Daoy (cell line): Measurements from ENCODE around the gene PLBD2. TPM values are rescaled to one million over a fixed set of nuclear protein-coding genes. Genes with fewer than 3 reads are reported as not detected.

Source experiments
- DNase-seq: peaks from one replicate; pipeline ENCODE4 v3.0.0-alpha.2; 2015; ENCODE audit warnings: low read depth
- total RNA-seq: library from RNA; depleted of rRNA; stranded (reverse); fragments of >200 nt; shearing (Covaris generic); gene quantifications from 2 replicates; pipeline ENCODE4 v1.2.3, GENCODE V29; 2014; rRNA removed

PLBD2 gene, protein sequence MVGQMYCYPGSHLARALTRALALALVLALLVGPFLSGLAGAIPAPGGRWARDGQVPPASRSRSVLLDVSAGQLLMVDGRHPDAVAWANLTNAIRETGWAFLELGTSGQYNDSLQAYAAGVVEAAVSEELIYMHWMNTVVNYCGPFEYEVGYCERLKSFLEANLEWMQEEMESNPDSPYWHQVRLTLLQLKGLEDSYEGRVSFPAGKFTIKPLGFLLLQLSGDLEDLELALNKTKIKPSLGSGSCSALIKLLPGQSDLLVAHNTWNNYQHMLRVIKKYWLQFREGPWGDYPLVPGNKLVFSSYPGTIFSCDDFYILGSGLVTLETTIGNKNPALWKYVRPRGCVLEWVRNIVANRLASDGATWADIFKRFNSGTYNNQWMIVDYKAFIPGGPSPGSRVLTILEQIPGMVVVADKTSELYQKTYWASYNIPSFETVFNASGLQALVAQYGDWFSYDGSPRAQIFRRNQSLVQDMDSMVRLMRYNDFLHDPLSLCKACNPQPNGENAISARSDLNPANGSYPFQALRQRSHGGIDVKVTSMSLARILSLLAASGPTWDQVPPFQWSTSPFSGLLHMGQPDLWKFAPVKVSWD
- 6.1 and 22.2 TPM in 2 replicates for total RNA-seq

DNA sequence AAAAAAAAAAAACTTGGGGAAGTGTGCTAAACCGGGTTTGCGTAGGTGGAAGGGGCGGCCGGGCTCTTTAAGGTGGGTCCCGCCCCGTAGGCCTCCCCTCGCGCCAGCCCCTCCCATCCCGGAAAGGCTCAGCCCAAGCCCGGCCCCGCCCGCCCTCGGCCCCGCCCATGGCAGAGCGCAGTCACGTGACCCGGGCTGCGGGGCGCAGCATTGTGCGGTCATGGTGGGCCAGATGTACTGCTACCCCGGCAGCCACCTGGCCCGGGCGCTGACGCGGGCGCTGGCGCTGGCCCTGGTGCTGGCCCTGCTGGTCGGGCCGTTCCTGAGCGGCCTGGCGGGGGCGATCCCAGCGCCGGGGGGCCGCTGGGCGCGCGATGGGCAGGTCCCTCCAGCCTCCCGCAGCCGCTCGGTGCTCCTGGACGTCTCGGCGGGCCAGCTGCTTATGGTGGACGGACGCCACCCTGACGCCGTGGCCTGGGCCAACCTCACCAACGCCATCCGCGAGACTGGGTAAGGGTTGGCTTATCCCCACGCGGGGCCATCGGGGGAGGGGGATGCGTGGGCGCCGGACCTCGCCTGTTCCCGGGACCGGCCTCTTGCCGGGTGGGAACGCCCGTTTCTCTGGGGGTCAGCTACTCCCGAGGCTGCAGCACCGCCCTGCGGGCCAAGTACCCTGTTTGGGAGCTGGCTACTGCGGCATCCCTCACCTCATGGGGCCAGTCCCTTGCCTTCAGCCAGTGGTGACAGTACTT lies at the start of gene PLBD2:
TSS of gene PLBD2 (plus strand) at position 207 of the 752 bp plus-strand sequence. CDS start at position 221, 14 bp downstream.
- DNase-seq: peak; percentile 97

DNA sequence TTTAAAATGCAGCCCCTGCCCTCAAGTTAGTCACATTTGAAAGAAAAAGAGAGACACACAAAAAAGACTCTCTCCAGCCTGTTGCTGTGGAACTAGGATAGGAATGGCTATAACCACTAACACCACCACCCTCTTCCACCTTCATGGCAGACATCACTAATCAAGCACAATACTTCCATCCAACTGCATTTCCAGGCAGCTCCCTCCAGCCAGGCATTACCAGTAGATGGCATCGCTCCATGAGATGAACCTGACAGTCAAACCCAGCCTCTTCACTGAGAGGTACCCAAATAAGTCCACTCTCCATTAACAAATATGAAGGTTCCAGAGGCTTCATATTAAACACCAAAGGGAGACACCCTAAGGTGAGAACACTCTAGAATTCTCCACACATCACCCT lies 47.9 kb upstream of the PLBD2 start:
- DNase-seq: peak; percentile 21

DNA sequence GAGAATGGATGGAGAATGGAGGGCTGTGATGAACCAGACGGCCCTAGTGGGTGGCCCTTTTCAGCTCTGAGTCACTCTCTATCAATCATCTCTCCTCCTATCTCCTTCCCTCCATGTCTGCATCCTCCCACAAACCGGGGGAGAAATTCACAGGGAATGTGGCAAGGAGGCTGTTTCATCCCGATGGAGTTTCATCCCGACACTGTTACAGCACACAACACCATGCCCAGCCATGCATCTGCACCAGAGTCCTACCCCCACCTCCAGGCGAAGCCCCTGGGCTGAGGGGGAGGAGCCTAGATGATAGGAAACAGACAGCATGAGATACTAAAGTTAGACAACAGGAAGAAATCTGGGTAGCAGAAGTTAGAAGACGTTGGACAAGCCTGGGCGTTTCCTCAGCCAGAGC lies 44.3 kb upstream of the PLBD2 start:
- DNase-seq: peak; percentile 43

DNA sequence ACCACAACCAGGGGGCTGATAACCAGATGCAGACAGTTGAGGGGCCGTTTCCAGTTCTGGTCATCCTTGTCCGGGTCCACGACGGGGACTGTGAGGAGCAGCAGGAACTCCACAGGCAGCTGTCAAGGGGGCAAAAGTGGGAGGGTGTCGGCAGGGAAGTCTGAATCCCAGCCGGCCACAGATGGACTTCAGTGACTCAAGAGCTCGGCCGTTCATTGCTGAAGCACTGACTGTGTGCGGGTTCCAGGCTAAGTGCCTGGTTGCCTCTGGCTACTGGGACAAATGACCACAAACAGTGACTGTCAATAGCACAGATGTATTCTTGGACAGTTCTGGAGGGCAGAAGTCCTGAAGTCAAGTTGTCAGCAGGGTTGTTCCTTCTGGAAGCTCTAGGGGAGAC lies 43.0 kb upstream of the PLBD2 start:
- no peak for DNase-seq

DNA sequence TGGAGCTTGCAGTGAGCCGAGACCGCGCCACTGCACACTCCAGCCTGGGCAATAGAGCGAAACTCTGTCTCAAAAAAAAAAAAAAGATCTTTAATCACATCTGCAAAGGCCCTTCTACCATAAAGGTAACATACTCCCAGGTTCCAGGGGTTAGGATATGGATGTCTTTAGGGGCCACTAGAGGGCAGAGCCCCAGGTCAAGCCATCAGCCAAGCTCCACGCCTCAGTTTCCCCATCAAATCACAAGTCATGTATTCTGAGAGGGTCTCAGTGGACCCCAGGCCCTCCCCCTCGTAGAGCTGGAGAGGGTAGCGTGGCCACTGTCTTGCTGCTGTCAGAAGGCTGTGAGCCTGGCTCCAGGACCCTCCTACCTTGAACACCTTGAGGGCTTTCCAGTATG lies 42.2 kb upstream of the PLBD2 start:
- no peak for DNase-seq

DNA sequence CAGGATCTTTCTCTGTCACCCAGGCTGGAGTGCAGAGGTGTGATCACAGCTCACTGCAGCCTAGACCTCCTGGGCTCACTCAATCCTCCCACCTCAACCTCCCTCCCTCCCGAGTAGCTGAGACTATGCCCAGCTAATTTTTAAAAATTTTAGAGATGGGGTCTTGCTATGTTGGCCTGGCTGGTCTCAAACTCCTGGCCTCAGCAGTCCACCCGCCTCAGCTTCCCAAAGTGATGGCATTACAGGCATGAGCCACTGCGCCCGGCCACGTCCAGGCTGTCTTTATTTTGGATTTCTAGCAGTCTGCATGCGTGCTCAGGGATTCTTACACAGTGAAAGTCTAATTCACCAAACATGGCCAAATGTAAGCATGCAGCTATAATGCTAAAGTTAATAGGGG lies 41.3 kb upstream of the PLBD2 start:
- no peak for DNase-seq

DNA sequence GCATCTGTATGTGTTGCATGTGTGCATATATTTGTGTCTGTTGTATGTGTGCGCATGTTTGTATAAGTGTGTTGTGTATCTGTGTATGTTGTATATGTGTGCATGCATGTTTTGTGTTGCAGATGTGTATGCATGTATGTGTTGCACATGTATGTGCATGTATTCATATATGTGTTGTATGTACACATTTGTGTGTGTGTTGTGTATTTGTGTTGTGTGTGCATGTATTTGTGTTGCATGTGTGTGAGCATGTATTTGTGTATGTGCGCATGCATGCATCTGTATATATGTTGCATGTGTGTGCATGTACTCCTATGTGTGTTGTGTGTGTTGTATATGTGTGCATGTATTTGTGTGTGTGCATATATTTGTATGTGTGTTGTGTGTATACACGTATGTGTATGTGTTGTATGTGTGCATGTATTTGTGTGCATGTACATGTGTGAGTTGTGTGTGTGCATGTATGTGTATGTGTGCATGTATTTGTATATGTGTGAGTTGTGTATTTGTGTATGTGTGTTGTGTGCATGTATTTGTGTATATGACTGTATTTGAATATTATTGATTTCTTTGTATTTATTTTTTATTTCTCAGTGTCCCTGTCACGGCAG lies 40.2 kb upstream of the PLBD2 start:
- DNase-seq: no peak

DNA sequence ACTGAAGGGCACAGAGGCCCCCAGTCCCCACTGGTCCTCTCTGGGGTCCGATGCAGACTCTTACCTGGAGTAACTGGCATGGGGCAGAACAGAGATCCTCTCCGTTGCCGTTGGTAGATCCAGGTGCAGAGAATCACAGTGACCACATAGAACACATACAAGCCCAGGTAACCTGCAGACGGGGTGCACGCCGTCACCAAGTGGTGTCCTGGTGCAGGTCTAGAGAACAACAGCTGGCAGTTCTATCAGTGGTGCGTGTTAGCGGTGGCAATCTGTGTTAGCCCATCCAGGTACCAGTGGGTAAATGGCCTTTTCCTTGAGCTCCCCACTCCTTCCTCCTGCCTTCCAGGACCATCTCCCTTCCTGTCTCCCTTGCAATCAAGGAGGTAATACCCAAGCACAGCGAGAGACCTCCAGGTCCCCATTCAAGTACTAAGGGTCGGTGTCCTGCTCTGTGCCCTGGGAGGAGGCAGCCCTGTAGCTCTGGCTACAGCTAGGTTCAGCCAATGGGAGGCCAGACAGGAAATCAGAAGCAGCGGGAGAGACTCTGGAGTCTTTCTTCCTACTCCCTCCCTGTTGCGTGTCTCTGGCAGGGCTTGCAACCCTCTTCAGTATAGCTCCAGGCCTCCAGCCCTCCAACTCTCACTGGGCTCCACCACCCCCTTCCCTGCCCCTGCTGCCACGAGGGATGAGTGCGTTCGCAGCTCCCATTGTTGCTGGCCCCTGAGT lies 39.3 kb upstream of the PLBD2 start:
- DNase-seq: no peak

DNA sequence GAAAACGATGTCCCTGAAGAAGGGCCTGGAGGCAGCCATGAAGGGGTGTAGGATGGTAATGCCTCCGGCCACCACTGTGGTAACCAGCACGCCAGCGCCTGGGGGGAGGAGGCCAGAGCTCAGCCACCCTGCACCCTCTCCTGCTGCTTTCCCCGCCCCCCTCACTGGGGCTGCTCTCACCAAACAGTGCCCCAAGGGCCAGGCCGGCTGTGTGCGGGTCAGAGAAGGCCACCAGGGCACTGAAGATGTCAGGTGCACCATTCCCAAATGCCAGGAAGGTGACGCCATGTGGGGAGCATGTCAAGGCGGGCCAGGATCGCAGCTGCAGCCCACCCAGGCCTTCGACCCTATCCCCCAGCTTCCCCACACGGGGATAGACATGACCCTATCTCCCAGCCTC lies 38.0 kb upstream of the PLBD2 start:
- DNase-seq: no peak

DNA sequence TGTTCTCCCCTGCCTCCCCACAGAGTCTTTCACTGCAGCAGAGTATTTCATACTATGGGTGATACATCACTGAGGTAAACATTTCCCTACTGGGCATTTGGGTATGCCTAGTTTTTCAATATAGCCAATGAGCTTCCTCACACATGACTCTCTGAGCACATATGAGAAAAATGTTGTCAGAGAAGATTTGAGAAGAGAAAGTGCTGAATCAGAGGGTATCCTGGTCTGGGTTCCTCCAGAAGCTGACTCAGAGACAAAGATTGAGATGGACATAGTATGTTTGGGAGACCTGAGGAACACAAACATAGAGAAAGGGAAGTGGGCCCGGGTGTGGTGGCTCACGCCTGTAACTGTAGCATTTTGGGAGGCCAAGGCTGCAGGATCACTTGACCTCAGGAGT lies 36.0 kb upstream of the PLBD2 start:
- no peak for DNase-seq

DNA sequence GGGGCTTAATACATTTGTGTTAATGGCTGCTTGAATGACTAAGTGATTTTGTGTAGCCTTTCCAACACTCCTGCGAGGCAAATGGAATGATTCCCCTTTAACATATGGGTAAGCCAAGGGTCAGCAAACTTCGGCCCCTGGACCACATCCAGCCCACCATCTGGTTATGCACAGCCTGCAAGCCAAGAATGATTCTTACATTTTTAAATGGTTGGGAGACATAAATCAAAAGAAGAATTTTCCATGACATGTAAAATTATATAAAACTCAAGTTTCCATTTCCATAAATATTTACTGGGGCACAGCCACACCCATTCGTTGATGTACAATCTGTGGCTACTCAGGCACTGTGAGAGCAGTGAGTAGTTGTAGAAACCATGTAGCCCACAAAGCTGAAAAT lies 32.5 kb upstream of the PLBD2 start:
- DNase-seq: no peak

DNA sequence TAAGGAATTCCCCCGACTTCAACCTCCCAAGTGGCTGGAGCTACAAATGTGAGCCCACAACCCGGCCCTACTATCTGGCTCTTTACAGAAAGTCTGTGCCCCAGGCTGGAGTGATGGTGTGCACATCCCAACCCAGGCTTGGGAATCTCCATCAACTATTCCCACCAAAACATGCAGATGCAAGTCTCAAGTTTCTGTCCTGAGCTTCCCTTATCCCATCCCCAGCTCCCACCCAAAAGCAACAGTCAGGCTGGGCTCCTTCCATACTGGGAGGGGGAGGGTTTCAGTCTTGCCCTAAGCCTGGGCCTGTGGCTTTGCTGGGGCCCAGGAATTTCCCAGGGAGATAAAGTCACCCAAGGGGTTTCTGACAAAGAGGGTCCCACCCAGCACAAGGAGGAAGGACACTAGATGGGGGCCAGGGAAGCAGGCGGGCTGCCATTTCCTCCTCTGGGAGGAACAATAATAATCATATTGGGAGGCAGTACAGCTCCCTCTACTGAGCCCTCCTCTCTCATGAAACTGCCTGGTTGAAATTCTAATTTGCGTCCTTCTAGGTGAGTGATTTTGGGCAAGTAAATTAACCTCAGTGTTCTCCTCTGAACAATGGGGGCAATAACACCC lies 31.5 kb upstream of the PLBD2 start:
- DNase-seq: no peak

DNA sequence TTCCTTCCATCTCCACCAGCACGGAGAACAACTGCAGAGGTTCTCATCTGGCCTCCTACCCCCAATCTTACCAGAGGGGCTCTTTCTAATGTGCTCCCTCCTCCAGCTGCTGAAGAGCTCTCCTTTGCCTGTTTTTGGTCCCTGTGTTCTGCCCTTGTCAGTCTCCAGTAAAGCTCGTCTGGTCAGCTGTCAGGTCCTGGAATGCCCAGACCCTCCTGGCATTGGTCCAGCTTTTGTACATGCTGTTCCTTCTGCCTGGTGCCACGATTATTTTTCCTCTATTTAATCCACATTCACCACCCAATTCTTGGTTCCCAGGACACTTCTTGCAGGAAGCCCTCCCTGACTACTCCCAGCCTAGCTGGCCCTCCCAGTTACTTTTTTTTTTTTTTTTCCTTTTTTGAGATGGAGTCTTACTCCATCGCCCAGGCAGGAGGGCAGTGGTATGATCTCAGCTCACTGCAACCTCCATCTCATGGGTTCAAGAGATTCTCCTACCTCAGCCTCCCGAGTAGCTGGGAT lies 30.0 kb upstream of the PLBD2 start:
- DNase-seq: no peak

DNA sequence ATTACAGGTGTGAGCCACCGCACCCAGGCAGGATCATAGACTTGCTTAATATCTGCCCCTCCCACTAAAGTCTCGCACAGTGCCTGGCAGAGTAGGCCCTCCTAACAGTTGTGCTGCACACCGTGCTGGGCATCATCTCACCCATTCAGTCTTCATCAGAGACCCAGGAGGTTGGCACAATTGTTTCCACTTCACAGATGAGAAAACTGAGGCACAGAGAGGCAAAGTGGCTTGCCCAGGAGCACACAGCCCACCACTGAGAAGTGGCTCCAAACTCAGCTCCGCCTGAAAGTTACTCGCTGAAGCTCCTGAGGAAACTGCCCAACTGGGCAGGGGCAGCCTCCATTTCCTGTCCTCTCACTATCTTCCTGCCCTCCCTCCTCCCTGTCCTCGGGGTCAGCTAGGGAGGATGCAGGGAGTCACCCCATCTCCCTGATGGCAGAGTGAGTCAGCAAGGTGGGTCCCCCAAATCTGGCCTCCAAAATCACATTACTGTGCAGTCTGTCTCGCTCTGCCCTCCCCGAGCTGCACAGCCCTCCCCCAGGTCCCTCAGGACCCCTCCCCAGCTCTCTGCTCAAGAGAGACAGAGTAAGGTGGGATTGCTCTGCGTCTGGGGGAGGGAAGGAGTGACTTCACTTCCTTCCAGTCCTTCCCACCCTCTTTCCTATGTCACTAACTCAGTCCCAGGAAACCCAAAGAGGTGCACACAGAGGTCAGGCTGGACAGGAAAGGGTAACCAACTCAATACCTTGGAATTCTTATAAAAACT lies 29.2 kb upstream of the PLBD2 start:
- DNase-seq: peak; percentile 33

DNA sequence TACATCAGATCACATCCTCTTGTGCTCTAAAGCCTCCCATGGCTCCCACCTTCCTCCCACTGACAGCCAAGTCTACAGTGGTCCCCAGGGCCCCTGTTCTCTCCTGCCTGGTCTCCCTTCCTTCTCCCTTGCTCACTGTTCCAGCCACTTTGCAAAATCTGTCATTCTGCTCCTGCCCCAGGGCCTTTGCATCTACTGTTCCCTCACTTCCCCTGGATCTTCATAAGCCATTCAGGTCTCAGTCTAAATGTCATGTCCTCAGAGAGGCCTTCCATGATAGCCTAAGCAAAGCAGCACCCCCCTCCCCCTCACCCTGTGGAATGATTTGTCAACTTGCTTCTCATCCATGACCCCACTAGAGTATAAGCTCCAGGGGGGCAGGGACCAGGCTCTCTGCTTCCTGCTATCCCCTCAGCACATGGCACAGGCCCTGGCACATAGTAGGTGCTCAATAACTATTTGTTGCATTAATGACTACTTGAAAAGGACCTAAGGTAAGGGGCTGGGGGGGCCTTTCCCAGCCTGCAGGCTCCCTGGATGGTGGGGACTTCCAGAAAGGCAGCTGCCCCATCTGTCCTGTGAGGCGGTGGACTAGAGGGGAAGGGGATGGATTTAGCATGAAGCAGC lies 28.5 kb upstream of the PLBD2 start:
- no peak for DNase-seq

DNA sequence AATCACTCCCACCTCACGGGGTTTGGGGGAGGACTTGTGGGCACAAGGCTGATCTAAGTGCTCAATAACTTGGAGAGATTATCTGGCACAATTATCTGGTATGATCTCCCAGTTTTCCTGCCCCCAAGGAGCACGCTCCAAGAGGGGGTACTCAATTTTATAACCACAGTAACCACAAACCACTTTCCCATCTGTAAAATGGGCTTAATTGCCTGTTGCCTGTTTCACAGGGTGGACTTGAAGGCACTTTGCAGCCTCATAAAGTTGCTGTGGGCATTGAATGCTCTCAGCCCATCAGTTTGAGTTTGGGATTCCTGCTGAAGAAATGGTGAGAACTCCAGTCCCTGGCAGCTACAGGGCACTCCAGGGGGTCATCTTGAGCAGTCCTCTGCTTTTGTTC lies 27.9 kb upstream of the PLBD2 start:
- DNase-seq: no peak

DNA sequence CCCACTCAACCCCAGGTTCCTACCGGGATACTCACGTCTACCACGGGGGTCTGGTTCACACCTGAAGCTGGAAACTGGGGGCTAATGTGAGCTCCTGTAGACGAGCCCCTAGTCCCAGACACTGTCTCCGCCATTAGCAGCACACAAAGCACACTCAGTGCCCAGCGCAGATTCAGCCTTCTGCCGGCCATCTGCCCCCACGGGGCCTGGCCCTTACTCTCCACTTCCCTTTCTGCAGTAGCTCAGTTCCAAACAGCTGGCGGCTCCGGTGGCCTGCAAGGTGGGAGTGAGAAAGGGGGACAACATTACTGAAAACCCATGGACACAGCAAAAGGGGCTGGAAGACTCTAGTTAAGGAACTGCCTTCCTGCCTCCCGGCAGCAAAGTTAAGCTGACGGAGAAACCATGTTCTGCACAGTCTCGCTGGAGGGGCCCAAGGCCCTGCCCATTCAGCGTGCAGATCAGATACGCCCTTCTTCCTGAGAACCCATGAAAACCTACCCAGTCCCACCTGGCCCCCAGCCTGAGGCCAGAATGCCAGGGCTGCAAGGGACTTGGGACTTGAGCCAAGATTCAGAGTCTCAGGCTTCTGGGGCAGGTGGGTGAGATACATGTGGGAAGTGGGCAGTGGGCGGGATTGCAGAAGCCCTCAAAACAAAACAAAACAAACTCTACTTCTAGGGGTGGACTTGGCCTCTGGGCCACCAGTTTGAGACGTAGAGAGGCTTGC lies 25.5 kb upstream of the PLBD2 start:
- no peak for DNase-seq

DNA sequence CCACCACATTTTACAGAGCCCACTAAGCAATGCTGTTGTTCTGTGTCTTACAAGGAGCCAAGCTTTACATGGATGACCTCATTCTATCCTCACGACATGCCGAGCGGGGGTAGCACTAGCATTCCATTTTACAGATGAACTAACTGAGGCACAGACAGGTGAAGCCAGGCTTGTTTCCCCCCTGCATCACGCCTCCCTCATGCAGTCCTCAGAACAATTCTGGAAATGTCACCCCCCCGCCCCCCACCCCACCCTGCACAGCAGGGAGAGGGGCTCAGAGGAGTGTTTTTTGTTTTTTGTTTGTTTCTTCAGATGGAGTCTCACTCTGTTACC lies 25.0 kb upstream of the PLBD2 start:
- DNase-seq: no peak
